Endometrial microvascular endothelial cells (primary cell): Measurements from ENCODE around the gene TBC1D30. TPM values are rescaled to one million over a fixed set of nuclear protein-coding genes. Genes with fewer than 3 reads are reported as not detected.
"Not testable (repeated sequence)": the region's sequence is repeated elsewhere in the genome, so short reads cannot be mapped to it uniquely, and the experiment has no call there.

Experiments used
- in situ Hi-C: cut with HindIII; loops from 2 replicates; pipeline ENCODE4 v1.10.0; 2017; ENCODE audit warnings: low sequenced_read_pairs, low pct_unique_long_range_greater_than_20kb; ENCODE audit errors: inconsistent ontology term
- total RNA-seq: library from RNA; depleted of rRNA; stranded (reverse); fragments of >200 nt; gene quantifications from one replicate; pipeline ENCODE4 v1.2.3, GENCODE V29; 2015; ENCODE audit errors: inconsistent ontology term

TBC1D30 gene
- total RNA-seq, 1 donor from 2014 or later, result 31.7 TPM

- in situ Hi-C loops, result not testable (repeated sequence)
These were observed 22.2 kb upstream of the TBC1D30 start for GRCh38 chr12:64802180-64802775.

GRCh38 chr12:64806173-64806572, 18.3 kb upstream of the TBC1D30 start:
- in situ Hi-C loops, result no loop called here

GRCh38 chr12:64806593-64807460, 17.6 kb upstream of the TBC1D30 start:
- in situ Hi-C loops, result no loop called here

GRCh38 chr12:64808110-64808509, 16.3 kb upstream of the TBC1D30 start:
- in situ Hi-C loops, result no loop called here

- in situ Hi-C loops, result no loop called here
These were observed 13.6 kb upstream of the TBC1D30 start for GRCh38 chr12:64810831-64811230.

- in situ Hi-C loops, result no loop called here
These were observed 10.7 kb upstream of the TBC1D30 start for GRCh38 chr12:64813723-64814122.

GRCh38 chr12:64814432-64814831, 10.0 kb upstream of the TBC1D30 start:
- in situ Hi-C loops, result no loop called here

GRCh38 chr12:64819816-64820402, 4.5 kb upstream of the TBC1D30 start:
- in situ Hi-C loops, result no loop called here

GRCh38 chr12:64820593-64820992, 3.9 kb upstream of the TBC1D30 start:
- in situ Hi-C loops, result no loop called here

- in situ Hi-C loops, result no loop called here
These were observed 3.3 kb upstream of the TBC1D30 start for GRCh38 chr12:64821116-64821630.

- in situ Hi-C loops, result no loop called here
These were observed 332 bp upstream of the TBC1D30 start for GRCh38 chr12:64824130-64824499.

GRCh38 chr12:64825143-64826021, 935 bp downstream of the TBC1D30 start:
- in situ Hi-C loops, result no loop called here

GRCh38 chr12:64826234-64826633, 1.8 kb downstream of the TBC1D30 start:
- in situ Hi-C loops, result no loop called here

- in situ Hi-C loops, result no loop called here
These were observed 4.3 kb downstream of the TBC1D30 start for GRCh38 chr12:64828713-64829112.

GRCh38 chr12:64833928-64834327, 9.5 kb downstream of the TBC1D30 start:
- in situ Hi-C loops, result no loop called here

GRCh38 chr12:64835901-64836300, 11.5 kb downstream of the TBC1D30 start:
- in situ Hi-C loops, result no loop called here

GRCh38 chr12:64836856-64837255, 12.4 kb downstream of the TBC1D30 start:
- in situ Hi-C loops, result no loop called here

- in situ Hi-C loops, result no loop called here
These were observed 13.0 kb downstream of the TBC1D30 start for GRCh38 chr12:64837427-64837826.

GRCh38 chr12:64840119-64840518, 15.7 kb downstream of the TBC1D30 start:
- in situ Hi-C loops, result no loop called here
